HG03103 (cell line): ENCODE measurements around the gene SLC22A16.
"Not testable (repeated sequence)": the region's sequence is repeated elsewhere in the genome, so short reads cannot be mapped to it uniquely, and the experiment has no call there.

Source experiments
- ATAC-seq: cut with Tn5 transposase; IDR thresholded peaks from one replicate; pipeline ENCODE4 v1.9.1; 2021; ENCODE audit warnings: low read depth; ENCODE audit not compliant: unreplicated experiment

SLC22A16 gene, protein sequence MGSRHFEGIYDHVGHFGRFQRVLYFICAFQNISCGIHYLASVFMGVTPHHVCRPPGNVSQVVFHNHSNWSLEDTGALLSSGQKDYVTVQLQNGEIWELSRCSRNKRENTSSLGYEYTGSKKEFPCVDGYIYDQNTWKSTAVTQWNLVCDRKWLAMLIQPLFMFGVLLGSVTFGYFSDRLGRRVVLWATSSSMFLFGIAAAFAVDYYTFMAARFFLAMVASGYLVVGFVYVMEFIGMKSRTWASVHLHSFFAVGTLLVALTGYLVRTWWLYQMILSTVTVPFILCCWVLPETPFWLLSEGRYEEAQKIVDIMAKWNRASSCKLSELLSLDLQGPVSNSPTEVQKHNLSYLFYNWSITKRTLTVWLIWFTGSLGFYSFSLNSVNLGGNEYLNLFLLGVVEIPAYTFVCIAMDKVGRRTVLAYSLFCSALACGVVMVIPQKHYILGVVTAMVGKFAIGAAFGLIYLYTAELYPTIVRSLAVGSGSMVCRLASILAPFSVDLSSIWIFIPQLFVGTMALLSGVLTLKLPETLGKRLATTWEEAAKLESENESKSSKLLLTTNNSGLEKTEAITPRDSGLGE

DNA sequence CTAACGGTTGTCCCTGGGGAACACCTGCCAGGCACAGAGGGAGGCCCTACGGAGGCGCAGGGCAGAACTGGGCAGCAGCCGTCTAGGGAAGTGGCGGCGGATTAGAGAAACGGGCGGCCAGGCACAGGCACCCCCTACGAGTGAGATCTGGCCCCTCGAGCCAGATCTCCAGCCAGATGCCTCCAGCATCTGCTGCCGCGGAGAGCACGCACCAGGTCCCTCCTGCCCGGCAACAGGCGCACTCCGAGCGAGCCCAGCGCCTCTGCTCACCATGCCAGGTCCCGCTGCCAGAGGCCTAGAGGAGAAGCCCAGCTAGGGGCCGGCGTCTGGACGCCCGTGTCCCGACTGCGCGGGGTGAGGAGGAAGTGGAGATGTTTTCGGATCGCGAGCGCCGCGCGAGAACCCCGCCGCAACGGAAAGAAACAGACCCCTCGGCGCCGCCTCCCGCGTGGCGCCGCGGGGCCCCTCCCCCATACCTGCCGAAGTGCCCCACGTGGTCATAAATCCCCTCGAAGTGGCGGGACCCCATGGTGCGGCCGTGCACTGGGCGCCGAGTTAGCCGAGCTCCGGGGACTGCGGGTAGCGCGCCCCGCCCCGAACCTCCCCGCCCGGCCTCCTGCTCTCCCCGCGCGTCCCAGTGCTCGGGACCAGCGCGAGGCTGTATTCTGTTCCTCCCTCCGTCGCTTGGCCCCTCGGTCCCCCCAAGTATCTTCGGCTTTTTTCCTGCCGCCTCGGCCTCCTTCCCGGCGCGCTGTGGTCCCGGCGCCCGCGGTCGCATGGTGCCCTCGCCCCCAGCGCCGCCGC is at the start of gene SLC22A16:
TSS of gene SLC22A16 (minus strand) at position 568 of the 804 bp plus-strand sequence. CDS start at position 529, 39 bp downstream.
- no peak for ATAC-seq

DNA sequence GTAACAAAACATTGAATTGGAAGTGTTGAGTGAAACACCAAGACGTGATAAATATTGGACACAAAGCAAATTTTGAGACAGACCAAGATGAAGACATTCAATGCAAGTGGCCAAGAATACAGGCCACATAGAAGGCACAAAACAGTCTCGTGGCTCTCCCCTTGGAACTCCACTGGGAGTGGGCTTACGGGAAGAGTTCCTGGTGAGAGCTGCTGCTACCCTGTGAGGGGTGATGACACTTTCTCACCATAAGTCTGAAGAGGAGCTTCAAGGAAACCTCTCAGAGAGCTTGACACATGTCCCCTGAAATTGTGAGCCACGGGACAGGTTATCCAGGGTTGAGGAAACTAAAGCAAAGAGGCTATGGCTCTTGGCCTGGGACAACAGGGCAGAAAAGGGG is 48.6 kb upstream of the SLC22A16 start:
- no peak for ATAC-seq

DNA sequence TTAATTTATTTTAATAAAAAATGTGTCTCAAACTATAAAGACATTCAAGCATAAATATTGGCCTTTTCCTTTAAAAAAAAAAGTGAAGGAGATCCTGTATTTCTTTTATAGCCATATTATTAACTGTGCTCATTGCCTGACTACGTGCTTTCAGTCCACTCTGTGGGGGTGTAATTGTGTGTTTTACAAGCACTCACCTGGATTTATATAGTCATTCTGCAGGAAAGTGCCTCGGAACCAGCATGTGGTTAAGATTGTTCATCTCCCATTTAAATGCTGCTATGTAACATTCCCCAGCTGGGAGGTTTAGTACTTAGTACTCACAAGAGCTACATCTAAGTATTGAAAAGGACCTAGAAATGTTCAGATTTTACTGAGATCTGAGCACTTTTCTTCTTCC is 47.9 kb upstream of the SLC22A16 start:
- ATAC-seq, result no peak

DNA sequence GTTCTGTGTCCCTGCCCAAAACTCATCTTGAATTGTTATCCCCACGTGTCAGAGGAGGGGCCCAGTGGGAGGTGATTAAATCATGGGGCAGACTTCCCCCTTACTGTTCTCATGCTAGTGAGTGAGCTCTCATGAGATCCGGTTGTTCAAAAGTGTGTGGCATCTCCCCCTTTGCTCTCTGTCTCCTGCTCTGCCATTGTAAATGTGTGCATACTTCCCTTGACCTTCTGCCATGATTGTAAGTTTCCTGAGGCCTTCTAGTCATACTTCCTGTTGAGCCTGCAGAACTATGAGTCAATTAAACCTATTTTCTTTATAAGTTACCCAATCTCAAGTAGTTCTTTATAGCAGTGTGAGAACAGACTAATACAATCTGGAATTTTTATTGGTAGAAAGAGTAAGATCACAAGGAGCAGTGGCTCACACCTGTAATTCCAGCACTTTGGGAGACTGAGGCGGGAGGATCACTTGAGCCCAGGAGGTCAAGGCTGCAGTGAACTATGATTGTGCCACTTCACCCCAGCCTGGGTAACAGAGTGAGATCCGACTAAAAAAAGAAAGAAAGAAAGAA is 47.1 kb upstream of the SLC22A16 start:
- no peak for ATAC-seq

DNA sequence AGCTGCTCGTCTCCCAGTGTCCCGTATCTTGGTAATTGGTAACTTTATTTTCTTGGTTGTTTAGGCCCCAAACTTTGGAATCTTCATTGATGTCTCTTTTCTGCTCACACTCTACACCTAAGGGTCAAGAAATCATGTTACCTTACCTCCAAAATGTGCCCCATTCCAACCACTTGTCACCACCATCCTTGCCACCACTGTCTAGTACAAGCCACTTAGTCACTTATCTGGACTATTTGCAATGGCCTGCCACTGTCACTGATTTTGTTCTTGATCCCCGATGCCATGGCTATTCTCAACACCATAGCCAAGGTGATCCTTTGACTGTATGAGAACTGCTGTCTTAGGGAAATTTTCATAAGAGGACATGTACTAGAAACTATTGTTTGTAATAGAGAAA is 46.0 kb upstream of the SLC22A16 start:
- no peak for ATAC-seq

DNA sequence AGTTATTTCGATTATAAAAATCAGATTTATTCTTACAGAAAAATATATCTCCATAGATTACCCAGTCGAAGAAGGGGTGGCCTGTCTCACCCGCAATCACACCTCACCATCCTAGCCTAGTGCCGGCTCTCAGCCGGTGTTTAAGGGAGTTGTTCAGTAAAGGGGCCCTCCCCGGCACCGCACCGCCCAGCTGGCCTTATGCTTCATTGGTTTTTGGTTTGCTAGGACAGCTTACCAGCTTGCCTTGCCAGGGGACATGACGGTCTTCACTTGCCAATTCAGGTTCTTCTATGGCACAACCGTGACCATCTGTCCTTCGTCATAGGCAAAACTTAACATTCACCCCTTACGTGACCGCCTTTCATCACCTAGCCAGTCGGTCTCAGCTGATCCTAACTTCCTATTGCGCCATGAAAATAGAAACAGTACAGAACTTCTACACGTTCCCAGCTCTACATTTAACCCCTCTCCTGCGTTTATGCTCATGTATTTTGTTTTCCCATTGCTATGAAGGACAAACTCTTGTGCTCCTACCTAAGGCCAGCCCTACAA is 44.7 kb upstream of the SLC22A16 start:
- ATAC-seq, result no peak

DNA sequence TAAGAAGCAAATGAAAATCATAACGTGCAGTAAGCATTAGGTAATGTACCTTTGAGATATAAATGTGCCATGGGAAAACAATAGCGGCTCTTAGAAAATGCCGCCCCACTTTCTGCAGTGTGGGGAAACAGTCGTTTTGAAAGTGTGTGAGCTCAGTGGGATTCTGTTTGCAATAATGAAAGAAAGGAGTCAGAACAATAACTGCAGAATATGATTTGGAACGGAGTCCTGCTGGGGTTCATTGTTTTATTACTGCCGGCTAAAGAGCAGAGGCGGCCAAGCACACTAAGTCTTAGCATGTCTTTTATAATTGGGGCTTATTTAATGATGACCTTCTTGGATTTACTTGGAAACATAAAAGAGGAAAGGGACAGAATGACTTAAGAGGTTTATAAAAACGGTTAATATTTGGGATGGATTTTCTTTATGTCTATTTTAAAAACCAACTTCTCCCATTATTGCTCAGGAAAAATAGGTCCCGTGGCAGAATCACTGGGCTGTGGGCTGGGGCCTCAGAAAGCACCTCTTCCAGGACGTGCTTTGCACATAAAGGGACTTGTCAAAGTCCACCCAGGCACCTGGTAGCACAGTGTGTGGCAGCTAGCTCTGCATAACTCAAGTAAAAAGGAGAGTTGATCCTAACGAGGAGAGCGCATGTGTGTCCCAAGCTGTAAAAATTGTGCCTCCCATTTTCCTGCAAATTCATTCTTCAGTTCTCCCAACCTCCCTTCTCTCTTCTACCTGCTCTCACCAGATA is 44.0 kb upstream of the SLC22A16 start:
- no peak for ATAC-seq

DNA sequence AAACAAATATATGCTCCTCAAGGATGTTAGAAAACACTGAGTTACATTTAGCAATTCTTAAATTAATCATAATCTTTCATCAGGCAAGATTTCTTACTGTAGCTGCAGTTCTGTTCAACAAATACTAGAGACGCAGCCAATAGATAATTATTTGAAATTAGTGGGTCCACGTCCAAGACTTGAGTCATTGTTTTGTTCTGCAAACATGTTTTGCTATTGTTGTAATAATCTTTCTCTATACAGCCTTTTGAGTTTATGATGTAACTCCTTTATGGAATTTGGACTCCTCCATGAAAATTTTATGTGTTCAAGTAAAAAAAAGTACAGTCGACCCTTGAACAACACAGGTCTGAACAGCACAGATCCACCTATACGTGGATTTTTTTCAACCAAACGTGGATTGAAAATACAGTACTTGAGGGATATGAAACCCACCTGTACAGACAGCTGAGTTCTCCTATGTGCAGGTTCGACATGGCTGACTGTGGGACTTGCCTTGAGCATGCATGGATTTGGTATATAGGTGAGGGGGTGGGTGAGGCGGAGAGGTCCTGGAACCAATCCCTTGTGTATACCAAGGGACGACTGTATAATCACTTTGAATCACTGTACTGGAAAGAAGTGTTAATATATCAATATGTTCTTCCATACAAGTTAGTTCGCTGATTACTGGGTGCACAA is 41.3 kb upstream of the SLC22A16 start:
- ATAC-seq, result no peak

DNA sequence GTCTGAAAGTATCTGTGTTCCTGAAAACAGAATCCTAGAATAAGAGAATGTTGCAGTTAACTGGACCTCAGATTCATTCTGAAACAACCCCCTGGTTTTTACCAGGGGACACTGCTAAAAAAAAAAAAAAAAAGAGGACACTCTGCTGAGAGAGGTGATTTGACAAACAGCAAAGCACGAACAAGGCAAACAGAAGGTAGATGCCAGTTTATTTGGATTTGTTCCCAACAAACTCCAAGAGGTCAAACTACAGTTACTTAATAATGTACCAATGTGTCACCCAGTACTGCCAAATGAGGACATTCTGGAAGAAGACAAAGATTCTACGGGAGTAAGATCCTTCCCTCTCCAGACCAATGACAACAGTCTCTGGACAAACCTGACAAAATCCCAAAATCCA is 40.6 kb upstream of the SLC22A16 start:
- no peak for ATAC-seq

DNA sequence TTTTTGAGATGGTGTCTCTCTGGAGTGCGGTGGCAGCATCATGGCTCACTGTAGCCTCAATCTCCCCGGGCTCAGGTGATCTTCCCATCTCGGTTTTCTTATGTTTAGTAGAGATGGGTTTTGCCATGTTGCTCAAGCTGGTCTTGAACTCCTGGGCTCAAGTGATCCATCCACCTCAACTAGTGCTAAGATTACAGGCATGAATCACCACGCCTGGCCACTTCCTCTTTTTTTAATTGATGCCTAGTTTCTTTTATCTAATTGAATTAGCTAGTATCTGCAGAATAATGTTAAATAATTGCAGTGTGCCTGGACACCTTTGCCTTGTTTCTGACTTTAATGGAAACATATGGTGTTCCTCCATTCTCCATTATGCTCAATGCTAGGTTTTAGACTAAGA is 38.4 kb upstream of the SLC22A16 start:
- no peak for ATAC-seq

DNA sequence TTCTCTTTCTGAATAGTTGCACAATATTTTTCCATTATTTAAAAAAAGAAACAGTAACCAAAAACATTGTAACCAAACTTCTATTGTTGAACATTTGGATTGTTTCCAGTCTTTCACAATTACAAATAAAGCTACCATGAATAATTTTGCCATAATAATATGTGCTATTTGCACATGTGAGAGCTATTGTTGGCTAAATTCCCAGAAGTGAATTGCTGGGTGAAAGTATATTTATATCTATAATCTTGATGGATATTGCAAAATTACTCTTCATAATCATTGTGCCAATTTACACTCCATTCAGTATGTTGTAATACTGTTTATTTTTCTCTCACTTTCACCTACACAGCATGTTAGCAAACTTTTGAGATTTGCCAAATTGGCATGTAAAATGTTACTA is 36.6 kb upstream of the SLC22A16 start:
- ATAC-seq, result no peak

DNA sequence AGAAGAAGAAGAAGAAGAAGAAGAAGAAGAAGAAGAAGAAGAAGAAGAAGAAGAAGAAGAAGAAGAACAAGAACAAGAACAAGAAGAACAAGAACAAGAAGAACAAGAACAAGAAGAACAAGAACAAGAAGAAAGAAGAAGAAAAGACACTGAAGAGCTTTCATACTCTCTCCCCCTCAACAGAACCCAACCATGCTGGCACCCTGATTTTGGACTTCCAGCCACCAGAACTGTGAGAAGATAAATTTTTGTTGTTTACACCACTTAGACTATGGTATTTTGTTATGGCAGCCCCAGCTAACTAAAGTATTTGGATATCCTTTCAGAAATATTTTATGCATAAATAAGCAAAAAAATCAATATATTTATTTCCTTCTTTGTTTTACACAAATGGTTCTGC is 36.1 kb upstream of the SLC22A16 start:
- ATAC-seq, result not testable (repeated sequence)

DNA sequence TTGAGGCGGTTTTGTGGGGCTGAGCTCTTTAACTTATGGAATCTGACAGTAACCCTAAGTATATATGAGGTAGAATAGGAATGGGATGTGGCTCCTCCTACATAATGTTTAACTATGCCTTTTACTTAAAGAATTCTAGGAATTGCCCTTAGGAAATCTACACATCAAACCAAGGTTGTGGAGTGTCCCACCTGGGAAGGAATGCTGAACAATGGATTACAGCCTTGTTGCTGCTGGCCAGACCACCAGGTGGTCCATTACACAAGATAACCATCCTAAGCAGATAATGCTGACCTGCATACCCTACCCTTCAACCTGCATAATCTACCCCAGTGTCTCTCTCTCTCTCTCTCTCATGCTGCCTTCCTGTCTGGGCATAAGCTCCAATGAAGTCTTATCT is 35.0 kb upstream of the SLC22A16 start:
- no peak for ATAC-seq

DNA sequence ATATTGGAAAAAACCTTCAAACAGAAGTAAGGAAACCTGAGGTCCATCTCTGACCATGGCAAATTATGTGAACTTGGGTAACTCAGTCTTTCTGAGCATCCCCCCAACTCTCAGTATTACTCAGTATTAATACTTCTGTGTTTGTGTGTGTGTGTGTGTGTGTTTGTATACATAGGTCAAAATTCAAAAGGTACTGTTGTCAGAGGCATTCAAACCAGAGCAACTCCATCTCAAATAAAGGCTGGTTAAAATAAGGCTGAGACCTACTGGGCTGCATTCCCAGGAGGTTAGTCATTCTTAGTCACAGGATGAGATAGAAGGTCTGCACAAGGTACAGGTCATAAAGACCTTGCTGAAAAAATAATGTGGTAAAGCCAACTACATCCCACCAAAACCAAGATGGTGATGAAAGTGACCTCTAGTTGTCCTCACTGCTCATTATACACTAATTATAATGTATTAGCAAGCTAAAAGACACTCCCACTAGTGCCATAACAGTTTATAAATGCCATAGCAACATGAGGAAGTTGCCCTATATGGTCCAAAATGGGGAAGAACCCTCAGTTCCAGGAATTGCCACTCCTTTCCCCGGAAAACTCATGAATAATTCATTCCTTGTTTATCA is 33.3 kb upstream of the SLC22A16 start:
- no peak for ATAC-seq

DNA sequence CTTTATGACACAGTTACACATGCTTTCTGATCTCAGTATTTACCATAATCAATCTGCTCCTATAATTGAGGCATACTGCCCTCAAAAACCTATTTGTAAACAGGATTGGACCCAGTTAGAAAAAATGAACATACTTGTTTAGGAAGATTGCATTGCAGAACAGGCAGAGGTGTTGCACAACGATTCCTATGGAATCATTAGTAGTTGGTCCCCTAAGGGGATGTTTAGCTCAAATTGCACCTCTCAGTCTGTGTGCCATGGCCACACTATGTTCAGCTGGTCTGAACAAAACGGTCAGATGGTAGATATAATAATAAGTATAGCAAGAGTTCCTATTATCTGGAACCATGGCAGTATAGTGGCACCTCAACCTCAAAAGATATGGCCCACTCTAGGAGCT is 28.5 kb upstream of the SLC22A16 start:
- not testable (repeated sequence) for ATAC-seq

DNA sequence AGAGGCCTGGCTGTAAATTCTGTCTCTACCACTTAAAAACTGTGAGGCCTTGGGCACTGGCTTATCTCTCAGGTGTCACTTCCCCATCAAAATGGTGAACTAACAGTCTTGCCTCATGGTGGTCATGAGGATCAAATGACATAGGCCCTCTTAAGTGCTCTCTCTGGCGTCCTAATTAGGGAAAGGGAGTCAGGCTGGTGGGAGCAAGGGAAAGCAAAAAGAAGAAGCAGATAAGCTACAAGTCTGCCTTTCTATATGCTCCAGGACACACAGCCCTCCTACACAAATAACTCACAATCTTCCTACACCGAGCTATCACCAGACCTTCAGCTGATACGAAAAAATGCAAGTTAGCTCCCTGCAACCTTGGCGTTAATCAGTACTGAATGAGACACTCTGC is 19.5 kb upstream of the SLC22A16 start:
- no peak for ATAC-seq

DNA sequence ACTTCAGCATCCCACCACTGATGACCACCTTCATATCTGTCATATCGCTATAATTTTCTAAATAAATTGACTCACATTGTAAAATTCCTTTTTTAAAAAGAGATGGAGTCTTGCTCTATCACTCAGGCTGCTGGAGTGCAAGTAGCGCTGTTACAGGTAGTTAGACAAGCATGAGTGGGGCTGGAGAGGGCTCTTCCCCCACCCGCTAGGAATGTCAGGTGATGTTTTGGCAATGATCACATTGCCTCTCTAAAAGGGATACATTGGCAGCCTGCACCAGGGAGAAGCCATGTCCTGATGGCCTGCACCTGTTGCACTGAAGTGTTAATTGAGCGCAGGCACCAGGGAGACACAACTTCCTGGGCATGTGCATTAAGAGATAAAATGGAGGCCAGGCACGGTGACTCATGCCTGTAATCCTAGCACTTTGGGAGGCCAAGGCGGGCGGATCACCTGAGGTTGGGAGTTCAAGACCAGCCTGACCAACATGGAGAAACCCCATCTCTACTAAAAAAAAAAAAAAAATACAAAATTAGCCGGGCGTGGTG is 16.9 kb upstream of the SLC22A16 start:
- ATAC-seq, result no peak

DNA sequence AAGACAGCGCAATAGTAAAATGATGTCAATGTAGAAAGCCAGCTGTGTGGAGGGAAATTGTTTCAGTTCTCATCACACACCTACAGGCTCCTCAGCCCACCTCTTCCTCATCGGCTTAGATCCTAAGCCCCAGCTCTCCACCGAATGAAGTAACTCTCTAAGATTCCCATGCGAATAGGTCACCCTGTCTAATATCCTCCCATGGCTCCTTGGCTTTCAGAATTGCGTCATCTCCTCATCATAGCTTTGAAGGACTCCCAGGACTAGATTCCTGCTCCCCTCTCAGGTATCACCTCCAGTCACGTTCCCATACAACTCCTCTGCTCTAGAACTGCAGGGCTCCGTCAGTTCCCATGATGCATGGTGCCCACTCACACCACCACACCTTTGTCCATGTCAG is 16.2 kb upstream of the SLC22A16 start:
- ATAC-seq, result no peak
